ENCODE data around the gene ZNF195.
A peak's percentile ranks its signal among the peaks of the same experiment; 100 is the strongest.
"Not testable (repeated sequence)": the region's sequence is repeated elsewhere in the genome, so short reads cannot be mapped to it uniquely, and the experiment has no call there.

ZNF195 gene

DNA sequence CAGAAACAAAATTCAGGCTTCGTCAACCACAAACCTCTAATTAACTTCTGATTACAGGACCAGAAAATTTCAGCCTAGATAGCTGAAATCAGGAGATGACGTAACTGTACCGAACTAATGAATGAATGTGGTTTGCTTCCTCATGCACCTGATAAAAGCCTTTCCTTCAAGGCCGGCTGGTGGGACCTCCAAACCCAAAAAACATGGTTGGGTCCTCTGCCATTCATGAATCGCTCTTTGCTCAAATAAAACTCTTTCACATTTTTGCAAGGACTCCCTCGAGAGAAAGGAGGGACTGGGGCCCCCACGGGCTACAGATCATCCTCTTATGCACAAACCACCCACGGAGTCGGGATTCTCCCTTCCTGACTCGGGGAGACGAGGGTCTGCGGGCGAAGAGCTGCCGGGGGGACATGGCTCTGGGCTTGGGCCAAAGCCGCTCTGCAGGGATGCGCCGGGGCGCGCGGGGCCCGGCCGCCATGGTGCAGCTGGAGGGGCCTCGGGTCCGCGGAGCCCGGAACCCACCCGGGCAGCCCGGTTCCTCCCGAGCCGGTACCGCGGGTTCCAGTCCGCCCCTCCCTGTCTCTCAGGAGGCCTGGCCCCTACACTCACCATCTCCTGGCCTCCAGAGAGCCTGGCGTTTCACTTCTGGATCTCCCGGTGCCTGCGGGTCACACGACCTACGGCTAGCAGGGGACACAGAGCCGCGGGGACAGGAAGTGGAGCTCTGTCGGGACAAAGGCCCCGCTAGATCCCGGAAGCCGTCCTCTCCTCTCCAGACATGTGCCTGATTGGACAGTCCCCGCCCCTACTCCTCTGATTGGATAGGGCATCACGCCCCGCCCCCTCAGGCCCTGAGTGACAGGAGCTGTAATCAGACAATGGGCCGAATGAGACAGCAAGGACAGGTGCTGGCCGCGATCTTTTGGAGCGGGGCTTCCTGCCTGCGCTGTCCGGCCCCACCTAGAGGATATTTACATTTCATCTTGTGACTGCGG is at the start of gene ZNF195:
Gene ZNF195, minus strand, starts transcription at position 721 of the 998 bp plus-strand sequence. Its CDS starts 106 bp downstream, at position 615.
- TF ChIP-seq CTCF (IDR thresholded peaks at IDR 0.05; ENCODE audit: control insufficient read depth, insufficient read depth, low read depth, low read length, missing control alignments) = no peak
- DNase-seq (ENCODE audit: low read depth) = peak; percentile 56

DNA sequence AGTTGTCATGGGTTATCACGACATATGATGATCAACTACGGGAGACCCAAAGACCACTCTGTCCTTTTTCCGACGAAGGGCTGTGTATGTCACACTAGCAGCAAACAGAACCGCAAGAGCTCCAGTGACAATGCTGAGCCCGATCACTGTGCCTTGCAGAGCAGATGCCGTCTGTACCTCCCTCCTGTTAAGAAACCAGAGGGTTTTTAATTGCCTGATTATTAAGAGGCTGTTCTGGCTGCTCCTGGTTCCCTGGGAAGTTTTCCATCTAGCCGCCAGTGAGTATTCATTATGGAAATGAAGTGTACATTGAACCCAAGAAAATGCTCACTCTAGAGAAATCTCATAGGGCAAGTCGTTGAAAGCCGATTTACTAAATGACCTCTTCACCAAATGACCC is 49.1 kb upstream of the ZNF195 start:
- H3K4me3 ChIP-seq (ENCODE audit: control insufficient read depth, low read depth, low read length); DNase-seq (ENCODE audit: low read depth): not testable (repeated sequence)

More for the DNA sequence above, at the start of gene ZNF195:
- peak within 1 kb of the TSS; percentile 83 for H3K4me3 ChIP-seq (ENCODE audit: control insufficient read depth, low read depth, low read length)

- H3K4me3 ChIP-seq (ENCODE audit: control insufficient read depth, low read depth, low read length); DNase-seq (ENCODE audit: low read depth): not testable (repeated sequence)
These were observed 47.6 kb upstream of the ZNF195 start for GRCh38 chr11:3426541-3426940.

DNA sequence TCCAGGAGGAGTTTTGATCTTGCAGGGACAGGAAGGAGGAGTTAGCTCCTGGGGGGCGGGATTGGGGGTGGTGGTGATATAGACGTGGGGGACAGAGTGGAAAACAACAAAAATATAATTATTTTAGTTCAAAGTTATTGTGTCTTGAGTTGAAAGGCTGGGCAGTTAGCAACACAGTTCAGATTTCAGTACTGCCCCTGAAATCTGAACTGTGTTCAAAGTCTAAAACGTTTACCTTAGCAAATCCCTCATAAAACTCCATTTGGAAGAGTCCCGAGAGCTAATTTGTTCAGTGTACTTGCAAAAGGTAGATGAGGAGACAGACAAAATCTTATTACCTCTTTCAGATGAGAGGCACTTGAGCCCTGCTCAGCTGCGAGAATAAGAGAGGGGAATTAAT is 45.0 kb upstream of the ZNF195 start:
- not testable (repeated sequence) for H3K4me3 ChIP-seq (ENCODE audit: control insufficient read depth, low read depth, low read length); DNase-seq (ENCODE audit: low read depth)

DNA sequence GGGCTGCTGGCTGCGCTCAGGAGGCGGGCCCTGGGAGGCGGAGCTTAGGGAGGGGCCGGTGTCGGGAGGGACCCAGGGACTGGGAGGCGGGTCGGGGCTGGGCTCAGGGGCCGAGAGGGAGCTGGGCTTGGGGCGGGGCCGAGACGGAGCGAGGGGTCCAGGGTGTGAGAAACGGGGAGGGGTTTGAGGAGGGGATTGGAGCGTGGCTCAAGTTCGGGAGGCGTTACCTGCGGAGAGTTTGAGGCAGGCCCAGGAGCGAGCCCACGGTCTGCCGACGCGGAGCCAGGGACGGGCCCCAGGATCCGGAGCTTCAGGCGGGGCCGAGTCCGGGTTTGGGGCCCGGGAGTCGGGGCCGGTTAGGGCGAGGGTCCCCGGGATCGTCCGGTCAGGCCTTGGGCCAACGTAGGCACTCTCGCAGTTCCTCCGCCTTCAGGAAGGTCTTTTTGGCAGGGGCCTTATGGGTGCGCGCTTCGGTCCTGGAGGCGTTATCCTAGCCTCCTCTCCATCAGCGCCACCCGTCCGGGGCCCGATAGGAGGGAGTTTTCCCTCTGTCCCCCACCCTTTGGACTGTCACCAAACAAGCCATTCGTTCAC is 44.3 kb upstream of the ZNF195 start:
- H3K4me3 ChIP-seq (ENCODE audit: control insufficient read depth, low read depth, low read length) = peak overlapping the region; percentile 50
- not testable (repeated sequence) for DNase-seq (ENCODE audit: low read depth)

- peak overlapping the region; percentile 61 for H3K4me3 ChIP-seq (ENCODE audit: control insufficient read depth, low read depth, low read length)
- DNase-seq (ENCODE audit: low read depth) = peak; percentile 83
These were observed 43.6 kb upstream of the ZNF195 start for GRCh38 chr11:3422380-3423137.

GRCh38 chr11:3421608-3422379 is 42.8 kb upstream of the ZNF195 start:
- DNase-seq (ENCODE audit: low read depth) = peak; percentile 31

DNA sequence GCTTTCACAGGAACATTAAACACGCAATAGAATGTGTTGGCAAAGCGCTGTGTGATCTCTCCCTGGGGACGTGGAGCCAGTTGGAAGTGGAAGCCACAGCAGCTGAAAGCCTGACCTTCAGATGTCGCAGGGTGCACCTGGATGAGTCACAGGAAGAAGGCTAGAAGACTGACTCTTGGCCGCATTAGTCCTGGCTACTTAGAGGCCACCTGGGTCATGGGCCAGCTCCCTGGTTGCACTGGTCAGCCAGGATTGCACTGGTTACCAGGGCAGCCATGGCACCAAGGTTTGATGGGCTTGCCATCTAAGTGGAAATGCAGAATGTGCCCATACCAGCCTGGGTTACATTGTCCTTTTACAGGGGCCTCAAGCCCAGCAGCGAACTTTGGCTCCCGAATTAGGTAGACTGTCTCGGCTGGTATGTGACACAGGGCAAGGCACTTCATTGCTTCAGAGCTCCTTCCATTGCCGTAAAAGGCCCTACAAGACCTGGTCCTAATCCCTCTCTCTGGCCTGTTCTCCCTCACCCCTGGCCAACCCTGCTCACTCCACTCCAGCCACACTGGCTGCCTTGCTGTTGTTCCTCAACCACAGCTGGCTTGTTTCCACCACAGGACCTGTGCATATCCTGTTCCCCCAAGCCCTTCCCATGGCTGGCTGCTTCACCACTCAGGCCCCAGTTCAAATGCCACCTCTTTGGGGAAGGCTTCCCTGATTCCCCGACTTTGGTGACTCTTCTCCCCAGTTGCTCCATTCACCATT is 41.5 kb upstream of the ZNF195 start:
- H3K4me3 ChIP-seq (ENCODE audit: control insufficient read depth, low read depth, low read length); DNase-seq (ENCODE audit: low read depth): not testable (repeated sequence)

More at GRCh38 chr11:3421608-3422379, 42.8 kb upstream of the ZNF195 start:
- peak overlapping the region; percentile 61 for H3K4me3 ChIP-seq (ENCODE audit: control insufficient read depth, low read depth, low read length)

DNA sequence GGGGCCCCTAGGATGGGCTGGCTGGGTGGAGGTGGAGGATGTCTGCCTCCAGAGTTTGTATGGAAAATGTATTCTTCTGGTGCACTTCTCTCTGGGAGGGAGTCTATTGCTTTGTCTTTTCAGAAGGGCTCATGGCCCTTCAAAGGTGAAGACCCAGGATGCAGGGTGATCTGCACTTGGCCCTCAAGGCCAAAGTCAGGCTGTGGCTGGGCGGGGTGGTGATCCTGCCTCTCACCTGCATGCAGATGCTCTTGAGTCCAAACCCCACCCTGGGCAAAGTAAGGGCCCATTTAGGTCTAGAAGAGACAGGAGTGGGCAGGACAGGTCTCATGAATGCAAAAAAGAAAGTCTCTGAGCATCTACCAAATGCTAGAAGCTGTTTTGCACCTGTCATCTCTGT is 40.5 kb upstream of the ZNF195 start:
- H3K4me3 ChIP-seq (ENCODE audit: control insufficient read depth, low read depth, low read length) = not testable (repeated sequence)

GRCh38 chr11:3417047-3417446 is 38.1 kb upstream of the ZNF195 start:
- TF ChIP-seq CTCF (IDR thresholded peaks at IDR 0.05; ENCODE audit: control insufficient read depth, insufficient read depth, low read depth, low read length, missing control alignments) = peak; percentile 48
- H3K4me3 ChIP-seq (ENCODE audit: control insufficient read depth, low read depth, low read length) = not testable (repeated sequence)
- peak; percentile 17 for DNase-seq (ENCODE audit: low read depth)

More for the DNA sequence above, 40.5 kb upstream of the ZNF195 start:
- not testable (repeated sequence) for DNase-seq (ENCODE audit: low read depth)

- not testable (repeated sequence) for H3K4me3 ChIP-seq (ENCODE audit: control insufficient read depth, low read depth, low read length); DNase-seq (ENCODE audit: low read depth)
These were observed 36.4 kb upstream of the ZNF195 start for GRCh38 chr11:3415301-3415700.

- DNase-seq (ENCODE audit: low read depth); H3K4me3 ChIP-seq (ENCODE audit: control insufficient read depth, low read depth, low read length): not testable (repeated sequence)
These were observed 34.7 kb upstream of the ZNF195 start for GRCh38 chr11:3413666-3414065.

All from AG09309 (cell line).